ENCODE results near the gene MYO1G. TPM values are rescaled to one million over a fixed set of nuclear protein-coding genes. Genes with fewer than 3 reads are reported as not detected.

MYO1G gene
- polyA plus RNA-seq, 1 of the 3 experiments (the other 2 are of a cell fraction): 0.05 TPM

GRCh38 chr7:44922351-44922694 is 56.5 kb downstream of the MYO1G start:
- Histone ChIP-seq H3K36me3 (replicated peaks in 1 of 2; ENCODE audit: control insufficient read depth in 1 of 2, insufficient read depth in 2 of 2, low read length in 1 of 2) (no peaks in the 10 kb centered on the region), H3K9ac (no peak overlapping the region), H3K9me2 (no peaks in the 10 kb centered on the region), H2AFZ (ENCODE audit: low read depth) (no peak overlapping the region), H3K4me1 (ENCODE audit: control insufficient read depth in 1 of 2, insufficient read depth in 2 of 2, low read depth in 1 of 2, low read length in 1 of 2) (no peaks in the 10 kb centered on the region), H3K27me3 (ENCODE audit: insufficient read depth) (0 out of 2 replicates have a peak, but pooled peaks cover 8% of the 10 kb centered on the region), H3K27ac (ENCODE audit: low read depth in 2 of 2, low read length in 1 of 2) (no peak overlapping the region), H3K4me2 (no peak overlapping the region), H3K79me2 (ENCODE audit: insufficient read depth) (no peaks in the 10 kb centered on the region), H3F3A (replicated peaks; ENCODE audit: insufficient read depth) (no peaks in the 10 kb centered on the region), H3K9me3 (no peaks in the 10 kb centered on the region), H4K20me1 (ENCODE audit: insufficient read depth) (no peaks in the 10 kb centered on the region), H3K4me3 (ENCODE audit: low read depth in 2 of 2, low read length in 1 of 2) (no peak overlapping the region; a peak in 1 of 4 replicates)
- ChIA-PET CTCF (interaction anchor here (0.6 to 13.2 kb wide), 39 partner anchors 9 to 347 kb away, joined by 3 to 135 read pairs (median 4); partner anchors contain the start of genes H2AZ2, PURB and TMED4), POLR2A (no interaction called here)
- WGBS (ENCODE audit: low lambda C conversion rate): 46% methylated on average over 8 of the region's 8 CpGs
- DNase-seq: no peak
- TF ChIP-seq USF1 (IDR thresholded peaks at IDR 0.05; ENCODE audit: borderline replicate concordance, low read depth) (no peak), TEAD4 (IDR thresholded peaks at IDR 0.05; ENCODE audit: borderline replicate concordance, insufficient read depth) (no peak), EZH2phosphoT487 (IDR thresholded peaks at IDR 0.05; ENCODE audit: borderline replicate concordance, low read depth) (no peak), SMC3 (IDR thresholded peaks at IDR 0.05; ENCODE audit: low read depth, low read length) (no peak), FOXJ3 (CRISPR knock-in tag; IDR thresholded peaks at IDR 0.05) (no peak), JUND (IDR thresholded peaks at IDR 0.05) (no peak), CHD2 (IDR thresholded peaks at IDR 0.05; ENCODE audit: low read length, partially characterized antibody) (no peak), NFIC (IDR thresholded peaks at IDR 0.05; ENCODE audit: borderline replicate concordance) (no peak)
- TF ChIP-seq, protein P1, sequence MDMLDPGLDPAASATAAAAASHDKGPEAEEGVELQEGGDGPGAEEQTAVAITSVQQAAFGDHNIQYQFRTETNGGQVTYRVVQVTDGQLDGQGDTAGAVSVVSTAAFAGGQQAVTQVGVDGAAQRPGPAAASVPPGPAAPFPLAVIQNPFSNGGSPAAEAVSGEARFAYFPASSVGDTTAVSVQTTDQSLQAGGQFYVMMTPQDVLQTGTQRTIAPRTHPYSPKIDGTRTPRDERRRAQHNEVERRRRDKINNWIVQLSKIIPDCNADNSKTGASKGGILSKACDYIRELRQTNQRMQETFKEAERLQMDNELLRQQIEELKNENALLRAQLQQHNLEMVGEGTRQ (IDR thresholded peaks at IDR 0.05; ENCODE audit: borderline replicate concordance, low read depth, low read length): no peak
- TF ChIP-seq, protein P2, sequence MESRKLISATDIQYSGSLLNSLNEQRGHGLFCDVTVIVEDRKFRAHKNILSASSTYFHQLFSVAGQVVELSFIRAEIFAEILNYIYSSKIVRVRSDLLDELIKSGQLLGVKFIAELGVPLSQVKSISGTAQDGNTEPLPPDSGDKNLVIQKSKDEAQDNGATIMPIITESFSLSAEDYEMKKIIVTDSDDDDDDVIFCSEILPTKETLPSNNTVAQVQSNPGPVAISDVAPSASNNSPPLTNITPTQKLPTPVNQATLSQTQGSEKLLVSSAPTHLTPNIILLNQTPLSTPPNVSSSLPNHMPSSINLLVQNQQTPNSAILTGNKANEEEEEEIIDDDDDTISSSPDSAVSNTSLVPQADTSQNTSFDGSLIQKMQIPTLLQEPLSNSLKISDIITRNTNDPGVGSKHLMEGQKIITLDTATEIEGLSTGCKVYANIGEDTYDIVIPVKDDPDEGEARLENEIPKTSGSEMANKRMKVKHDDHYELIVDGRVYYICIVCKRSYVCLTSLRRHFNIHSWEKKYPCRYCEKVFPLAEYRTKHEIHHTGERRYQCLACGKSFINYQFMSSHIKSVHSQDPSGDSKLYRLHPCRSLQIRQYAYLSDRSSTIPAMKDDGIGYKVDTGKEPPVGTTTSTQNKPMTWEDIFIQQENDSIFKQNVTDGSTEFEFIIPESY (IDR thresholded peaks at IDR 0.05; ENCODE audit: borderline replicate concordance, low read depth): no peak

- no peak overlapping the region for H2AFZ ChIP-seq (ENCODE audit: low read depth)
- POLR2A ChIA-PET: no interaction called here
- no peaks in the 10 kb centered on the region for H4K20me1 ChIP-seq (ENCODE audit: insufficient read depth)
- no peaks in the 10 kb centered on the region for H3K9me3 ChIP-seq
- no peaks in the 10 kb centered on the region for H3K36me3 ChIP-seq (replicated peaks in 1 of 2; ENCODE audit: control insufficient read depth in 1 of 2, insufficient read depth in 2 of 2, low read length in 1 of 2)
- H3F3A ChIP-seq (replicated peaks; ENCODE audit: insufficient read depth): no peaks in the 10 kb centered on the region
- DNase-seq: peak; percentile 90
- H3K9me2 ChIP-seq: no peaks in the 10 kb centered on the region
- H3K27ac ChIP-seq (ENCODE audit: low read depth in 2 of 2, low read length in 1 of 2): no peak overlapping the region
- no peak overlapping the region for H3K9ac ChIP-seq
- WGBS (ENCODE audit: low lambda C conversion rate): 37% methylated on average over 14 of the region's 14 CpGs
- H3K4me1 ChIP-seq (ENCODE audit: control insufficient read depth in 1 of 2, insufficient read depth in 2 of 2, low read depth in 1 of 2, low read length in 1 of 2): no peaks in the 10 kb centered on the region
- CTCF ChIA-PET: interaction anchor here (0.5 to 13.2 kb wide), 44 partner anchors 9 to 346 kb away, joined by 3 to 135 read pairs (median 4); partner anchors contain the start of genes H2AZ2, PURB and TMED4
- H3K4me2 ChIP-seq: no peak overlapping the region
- 0 out of 2 replicates have a peak, but pooled peaks cover 3% of the 10 kb centered on the region for H3K27me3 ChIP-seq (ENCODE audit: insufficient read depth)
- H3K4me3 ChIP-seq (ENCODE audit: low read depth in 2 of 2, low read length in 1 of 2): no peak overlapping the region; a peak in 1 of 4 replicates
- no peaks in the 10 kb centered on the region for H3K79me2 ChIP-seq (ENCODE audit: insufficient read depth)
- TF ChIP-seq, protein P1 (IDR thresholded peaks at IDR 0.05; ENCODE audit: borderline replicate concordance, low read depth, low read length): no peak
- TF ChIP-seq GATA2 (CRISPR knock-in tag; IDR thresholded peaks at IDR 0.05) (no peak), SMC3 (IDR thresholded peaks at IDR 0.05; ENCODE audit: low read depth, low read length) (peak; percentile 94), USF1 (IDR thresholded peaks at IDR 0.05; ENCODE audit: borderline replicate concordance, low read depth) (no peak), GABPA (IDR thresholded peaks at IDR 0.05; ENCODE audit: low read depth) (no peak), TAF1 (IDR thresholded peaks at IDR 0.05; ENCODE audit: borderline replicate concordance, low read depth, low read length) (no peak), RAD21 (IDR thresholded peaks at IDR 0.05; ENCODE audit: low read length) (peak; percentile 87)
- TF ChIP-seq, protein P3, sequence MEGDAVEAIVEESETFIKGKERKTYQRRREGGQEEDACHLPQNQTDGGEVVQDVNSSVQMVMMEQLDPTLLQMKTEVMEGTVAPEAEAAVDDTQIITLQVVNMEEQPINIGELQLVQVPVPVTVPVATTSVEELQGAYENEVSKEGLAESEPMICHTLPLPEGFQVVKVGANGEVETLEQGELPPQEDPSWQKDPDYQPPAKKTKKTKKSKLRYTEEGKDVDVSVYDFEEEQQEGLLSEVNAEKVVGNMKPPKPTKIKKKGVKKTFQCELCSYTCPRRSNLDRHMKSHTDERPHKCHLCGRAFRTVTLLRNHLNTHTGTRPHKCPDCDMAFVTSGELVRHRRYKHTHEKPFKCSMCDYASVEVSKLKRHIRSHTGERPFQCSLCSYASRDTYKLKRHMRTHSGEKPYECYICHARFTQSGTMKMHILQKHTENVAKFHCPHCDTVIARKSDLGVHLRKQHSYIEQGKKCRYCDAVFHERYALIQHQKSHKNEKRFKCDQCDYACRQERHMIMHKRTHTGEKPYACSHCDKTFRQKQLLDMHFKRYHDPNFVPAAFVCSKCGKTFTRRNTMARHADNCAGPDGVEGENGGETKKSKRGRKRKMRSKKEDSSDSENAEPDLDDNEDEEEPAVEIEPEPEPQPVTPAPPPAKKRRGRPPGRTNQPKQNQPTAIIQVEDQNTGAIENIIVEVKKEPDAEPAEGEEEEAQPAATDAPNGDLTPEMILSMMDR (IDR thresholded peaks at IDR 0.05): peak; percentile 95
- TF ChIP-seq, protein P4, sequence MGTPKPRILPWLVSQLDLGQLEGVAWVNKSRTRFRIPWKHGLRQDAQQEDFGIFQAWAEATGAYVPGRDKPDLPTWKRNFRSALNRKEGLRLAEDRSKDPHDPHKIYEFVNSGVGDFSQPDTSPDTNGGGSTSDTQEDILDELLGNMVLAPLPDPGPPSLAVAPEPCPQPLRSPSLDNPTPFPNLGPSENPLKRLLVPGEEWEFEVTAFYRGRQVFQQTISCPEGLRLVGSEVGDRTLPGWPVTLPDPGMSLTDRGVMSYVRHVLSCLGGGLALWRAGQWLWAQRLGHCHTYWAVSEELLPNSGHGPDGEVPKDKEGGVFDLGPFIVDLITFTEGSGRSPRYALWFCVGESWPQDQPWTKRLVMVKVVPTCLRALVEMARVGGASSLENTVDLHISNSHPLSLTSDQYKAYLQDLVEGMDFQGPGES (IDR thresholded peaks at IDR 0.05; ENCODE audit: low read depth, low read length): no peak
Measured at GRCh38 chr7:44921607-44922350, 57.0 kb downstream of the MYO1G start.
